Colonic mucosa (tissue), 4 donors: ENCODE measurements around the gene LRRC7. TPM values are rescaled to one million over a fixed set of nuclear protein-coding genes. Genes with fewer than 3 reads are reported as not detected.

Experiments
- DNase-seq: peaks from one replicate; pipeline ENCODE4 v3.0.0-alpha.2; 2020
- H3K27ac ChIP-seq: fragments of 200-600 bp; one replicate; pipeline ENCODE4 v1.8.0; 2021
- H3K27me3 ChIP-seq: fragments of 200-600 bp; one replicate; pipeline ENCODE4 v1.8.0; 2021
- H3K36me3 ChIP-seq: fragments of 200-600 bp; one replicate; pipeline ENCODE4 v1.8.0; 2021
- H3K4me1 ChIP-seq: fragments of 200-600 bp; one replicate; pipeline ENCODE4 v1.8.0; 2021; ENCODE audit warnings: mild to moderate bottlenecking
- H3K4me3 ChIP-seq: fragments of 200-600 bp; one replicate; pipeline ENCODE4 v1.8.0; 2021
- H3K9ac ChIP-seq, 2 donors: one replicate each; pipeline ENCODE4 v1.7.0; 2013; ENCODE audit warnings: control low read depth in 2 of 2, low read depth in 2 of 2, low read length in 2 of 2
- H3K9me3 ChIP-seq: fragments of 200-600 bp; one replicate; pipeline ENCODE4 v1.8.0; 2021
- CTCF ChIP-seq: fragments of 200-600 bp; IDR thresholded peaks from one replicate; pipeline ENCODE4 v1.8.0; 2022; ENCODE audit warnings: antibody characterized with exemption, mild to moderate bottlenecking
- intact Hi-C: fragments of 100-400 bp; cut with DNase I; formaldehyde crosslinking; loops from one replicate; pipeline ENCODE4 v1.14.1; 2022
- total RNA-seq, 2 donors: library from RNA; stranded (reverse); fragmentation: NEBNext Ultra II Directional in 1 of 2; extraction: Animal tissue kit (Norgen Biotek cat#: 25700) in 1 of 2; gene quantifications; one replicate each; pipeline ENCODE4 v1.2.1, GENCODE V29; 2021
- donor health status: healthy.
- donor health status: DM: no; HTN: no; CAD: no.
- donor health status: DM: no; HTN: no; CAD: no.

LRRC7 gene
- total RNA-seq, 2 donors from 2014 or later = 0.21 to 0.22 TPM

GRCh38 chr1:70143048-70143659, 575.4 kb downstream of the LRRC7 start:
- TF ChIP-seq CTCF = no peak
- DNase-seq = no peak
- intact Hi-C loops = no loop called here
- Histone ChIP-seq H3K9ac (no peak overlapping the region), H3K27ac (no peak overlapping the region), H3K9me3 (no peaks in the 10 kb centered on the region), H3K4me3 (no peak overlapping the region), H3K36me3 (no peaks in the 10 kb centered on the region), H3K4me1 (no peaks in the 10 kb centered on the region), H3K27me3 (no peaks in the 10 kb centered on the region)

- no peaks in the 10 kb centered on the region for H3K9me3 ChIP-seq
- no peak for DNase-seq
- H3K27me3 ChIP-seq = no peaks in the 10 kb centered on the region
- H3K36me3 ChIP-seq = no peaks in the 10 kb centered on the region
- no peak overlapping the region for H3K4me3 ChIP-seq
- TF ChIP-seq CTCF = no peak
- intact Hi-C loops = no loop called here
- no peak overlapping the region for H3K27ac ChIP-seq
- H3K4me1 ChIP-seq = no peaks in the 10 kb centered on the region
- no peak overlapping the region for H3K9ac ChIP-seq
These were observed 578.8 kb downstream of the LRRC7 start for GRCh38 chr1:70146488-70146887.

- H3K27ac ChIP-seq = no peak overlapping the region
- no peak for DNase-seq
- H3K4me3 ChIP-seq = no peak overlapping the region
- H3K36me3 ChIP-seq = no peaks in the 10 kb centered on the region
- intact Hi-C loops = no loop called here
- H3K27me3 ChIP-seq = no peaks in the 10 kb centered on the region
- no peaks in the 10 kb centered on the region for H3K9me3 ChIP-seq
- H3K9ac ChIP-seq = no peak overlapping the region
- no peak for TF ChIP-seq CTCF
- no peaks in the 10 kb centered on the region for H3K4me1 ChIP-seq
These were observed 582.7 kb downstream of the LRRC7 start for GRCh38 chr1:70150444-70150843.

GRCh38 chr1:70153739-70154138, 586.0 kb downstream of the LRRC7 start:
- no peaks in the 10 kb centered on the region for H3K4me1 ChIP-seq
- H3K4me3 ChIP-seq = no peak overlapping the region
- no peaks in the 10 kb centered on the region for H3K36me3 ChIP-seq
- H3K27ac ChIP-seq = no peak overlapping the region
- no peaks in the 10 kb centered on the region for H3K27me3 ChIP-seq
- H3K9me3 ChIP-seq = no peaks in the 10 kb centered on the region
- TF ChIP-seq CTCF = no peak
- intact Hi-C loops = no loop called here
- DNase-seq = no peak
- H3K9ac ChIP-seq = no peak overlapping the region

- Histone ChIP-seq H3K9ac (no peak overlapping the region), H3K27me3 (no peaks in the 10 kb centered on the region), H3K36me3 (no peaks in the 10 kb centered on the region), H3K9me3 (no peaks in the 10 kb centered on the region), H3K27ac (no peak overlapping the region), H3K4me1 (no peaks in the 10 kb centered on the region), H3K4me3 (no peak overlapping the region)
- intact Hi-C loops = no loop called here
- no peak for DNase-seq
- TF ChIP-seq CTCF = no peak
These were observed 588.9 kb downstream of the LRRC7 start for GRCh38 chr1:70156529-70157120.
